CD14-positive monocyte (primary cell): Measurements from ENCODE around the gene SLC22A1. TPM values are rescaled to one million over a fixed set of nuclear protein-coding genes. Genes with fewer than 3 reads are reported as not detected.

Experiments
- DNase-seq, 3 donors: peaks; one replicate each; pipeline ENCODE4 v3.0.0-alpha.2; 2011 to 2022
- H2AFZ ChIP-seq: 2 replicates; pipeline ENCODE4 v1.6.0; 2012; ENCODE audit warnings: mild to moderate bottlenecking, low read depth, low read length, inconsistent platforms; ENCODE audit not compliant: insufficient read depth, poor library complexity, severe bottlenecking
- H3K27ac ChIP-seq, 2 donors: 1 replicate in 1 of 2; 2 replicates in 1 of 2; pipeline ENCODE4 v1.5.1; 2012 to 2013; ENCODE audit warnings: low read length in 2 of 2, control low read depth in 1 of 2, inconsistent platforms in 1 of 2, low read depth in 1 of 2, mild to moderate bottlenecking in 1 of 2
- H3K27me3 ChIP-seq, 2 donors: one replicate each; pipeline versions ENCODE4 v1.6.0 to v1.6.1; 2011 to 2013; ENCODE audit warnings: low read length in 2 of 2; ENCODE audit not compliant: control insufficient read depth in 2 of 2, insufficient read depth in 2 of 2
- H3K36me3 ChIP-seq, 2 donors: replicated peaks in 1 of 2; 1 replicate in 1 of 2; 2 replicates in 1 of 2; pipeline versions ENCODE4 v1.5.1 to v1.6.1; 2012 to 2013; ENCODE audit warnings: low read length in 2 of 2, control low read depth in 1 of 2, inconsistent platforms in 1 of 2, mild to moderate bottlenecking in 1 of 2; ENCODE audit not compliant: insufficient read depth in 2 of 2, control insufficient read depth in 1 of 2
- H3K4me1 ChIP-seq, 2 donors: 1 replicate in 1 of 2; 2 replicates in 1 of 2; pipeline versions ENCODE4 v1.5.1 to v1.6.1; 2012 to 2013; ENCODE audit warnings: low read length in 2 of 2, control low read depth in 1 of 2, inconsistent platforms in 1 of 2, mild to moderate bottlenecking in 1 of 2, moderate library complexity in 1 of 2; ENCODE audit not compliant: insufficient read depth in 2 of 2, control insufficient read depth in 1 of 2
- H3K4me2 ChIP-seq: replicated peaks from 2 replicates; pipeline ENCODE3; 2012; ENCODE audit warnings: low read length, moderate library complexity, mild to moderate bottlenecking; ENCODE audit not compliant: poor library complexity, severe bottlenecking; ENCODE audit errors: extremely low read depth
- H3K4me3 ChIP-seq, 3 experiments: fragments of 200-600 bp in 1 of 3; sonication (generic) in 1 of 3; replicated peaks in 1 of 3; 1 replicate in 2 of 3; 2 replicates in 1 of 3; pipeline ENCODE4 v1.5.1; 2011 to 2013; ENCODE audit warnings: low read length in 3 of 3, mild to moderate bottlenecking in 3 of 3, control low read depth in 2 of 3, low read depth in 2 of 3, inconsistent platforms in 1 of 3, moderate library complexity in 1 of 3
- H3K79me2 ChIP-seq: 2 replicates; pipeline ENCODE4 v1.6.0; 2012; ENCODE audit warnings: mild to moderate bottlenecking, control low read depth, inconsistent platforms, low read length, moderate library complexity; ENCODE audit not compliant: insufficient read depth
- H3K9ac ChIP-seq: 2 replicates; pipeline ENCODE4 v1.6.0; 2017; ENCODE audit warnings: low read length, mild to moderate bottlenecking; ENCODE audit not compliant: insufficient read depth, poor library complexity, severe bottlenecking
- H3K9me3 ChIP-seq, 2 donors: replicated peaks in 1 of 2; 1 replicate in 1 of 2; 2 replicates in 1 of 2; pipeline versions ENCODE4 v1.5.1 to v1.6.1; 2012 to 2013; ENCODE audit warnings: low read length in 2 of 2, control low read depth in 1 of 2; ENCODE audit not compliant: control insufficient read depth in 1 of 2, insufficient read depth in 1 of 2
- H4K20me1 ChIP-seq: 2 replicates; pipeline ENCODE4 v1.6.0; 2012; ENCODE audit warnings: mild to moderate bottlenecking, low read length, control low read depth, moderate library complexity; ENCODE audit not compliant: insufficient read depth
- H3K27ac Mint-ChIP-seq, 7 donors: one replicate each; pipeline ENCODE4 v1.8.0; 2020; ENCODE audit warnings: mild to moderate bottlenecking in 7 of 7, mixed read lengths in 7 of 7, moderate library complexity in 6 of 7, inconsistent platforms in 2 of 7
- H3K27me3 Mint-ChIP-seq, 3 donors: one replicate each; pipeline ENCODE4 v1.8.0; 2021 to 2022; ENCODE audit warnings: low read depth in 3 of 3, mild to moderate bottlenecking in 3 of 3, mixed read lengths in 3 of 3, moderate library complexity in 3 of 3, inconsistent platforms in 1 of 3
- H3K36me3 Mint-ChIP-seq, 2 donors: one replicate each; pipeline ENCODE4 v1.8.0; 2020; ENCODE audit warnings: mixed read lengths in 2 of 2, inconsistent platforms in 1 of 2, mild to moderate bottlenecking in 1 of 2
- H3K4me1 Mint-ChIP-seq: one replicate; pipeline ENCODE4 v1.8.0; 2020; ENCODE audit warnings: mild to moderate bottlenecking, mixed read lengths
- H3K4me3 Mint-ChIP-seq, 2 donors: one replicate each; pipeline ENCODE4 v1.8.0; 2020; ENCODE audit warnings: mild to moderate bottlenecking in 2 of 2, mixed read lengths in 2 of 2, moderate library complexity in 1 of 2
- H3K9me3 Mint-ChIP-seq, 7 donors: one replicate each; pipeline ENCODE4 v1.8.0; 2020 to 2022; ENCODE audit warnings: mixed read lengths in 7 of 7, mild to moderate bottlenecking in 6 of 7, moderate library complexity in 6 of 7, inconsistent platforms in 2 of 7
- CTCF ChIP-seq: fragments of 200-600 bp; IDR thresholded peaks from one replicate; pipeline ENCODE4 v1.8.0; 2022; ENCODE audit warnings: antibody characterized with exemption, mild to moderate bottlenecking
- WGBS: methylation state at CpG from one replicate; pipeline ENCODE4 v1.1.5; 2013; ENCODE audit warnings: missing lambda C conversion rate; ENCODE audit not compliant: insufficient coverage; 5-methylcytosine and 5-hydroxymethylcytosine counted together
- intact Hi-C, 2 donors: fragments of 100-400 bp; cut with micrococcal nuclease; formaldehyde crosslinking; loops; one replicate each; pipeline versions ENCODE4 v1.15.0 to v1.15.1; 2023
- polyA plus RNA-seq, 3 donors: library from polyadenylated mRNA; depleted of rRNA in 1 of 3; unstranded in 2 of 3; stranded (reverse) in 1 of 3; fragments of 300-500 nt in 2 of 3; fragments of >200 nt in 1 of 3; fragmentation: Illumina TruSeq in 2 of 3; gene quantifications; 1 replicate in 2 of 3; 2 replicates in 1 of 3; pipeline ENCODE4 v1.2.3, GENCODE V29; 2012 to 2021

Gene SLC22A1
- polyA plus RNA-seq, 3 donors: 0.36 to 0.48 TPM; not detected in 1

GRCh38 chr6:160161647-160161986, 40.0 kb downstream of the SLC22A1 start:
- no peak overlapping the region for H2AFZ ChIP-seq

GRCh38 chr6:160162030-160162566, 40.5 kb downstream of the SLC22A1 start:
- H2AFZ ChIP-seq: no peak overlapping the region

More at GRCh38 chr6:160161647-160161986, 40.0 kb downstream of the SLC22A1 start:
- 75% methylated on average over 5 of the region's 5 CpGs for WGBS
- intact Hi-C loops: no loop called here
- Mint-ChIP-seq H3K36me3 (no peaks in the 10 kb centered on the region), H3K4me1 (no peaks in the 10 kb centered on the region), H3K9me3 (peaks cover 0 to 5% (median 0%) of the 10 kb centered on the region in 7 donors), H3K4me3 (no peak overlapping the region), H3K27me3 (peaks cover 0 to 4% (median 3%) of the 10 kb centered on the region in 3 donors), H3K27ac (no peak overlapping the region)
- no peaks in the 10 kb centered on the region for H4K20me1 ChIP-seq
- no peaks in the 10 kb centered on the region for H3K79me2 ChIP-seq
- no peak for TF ChIP-seq CTCF
- H3K36me3 ChIP-seq: no peaks in the 10 kb centered on the region
- H3K9ac ChIP-seq: no peak overlapping the region
- H3K27me3 ChIP-seq: no peaks in the 10 kb centered on the region
- no peaks in the 10 kb centered on the region for H3K4me1 ChIP-seq
- H3K4me3 ChIP-seq: no peak overlapping the region
- DNase-seq: no peak
- no peak overlapping the region for H3K27ac ChIP-seq
- no peaks in the 10 kb centered on the region for H3K9me3 ChIP-seq
- H3K4me2 ChIP-seq: no peak overlapping the region

More at GRCh38 chr6:160162030-160162566, 40.5 kb downstream of the SLC22A1 start:
- 78% methylated on average over 3 of the region's 5 CpGs for WGBS
- Mint-ChIP-seq H3K9me3 (peaks cover 0 to 7% (median 0%) of the 10 kb centered on the region in 7 donors), H3K27me3 (peaks cover 0 to 4% (median 3%) of the 10 kb centered on the region in 3 donors), H3K4me3 (no peak overlapping the region), H3K4me1 (no peaks in the 10 kb centered on the region), H3K27ac (peak overlapping the region in 1 of 7 donors; percentile 36), H3K36me3 (no peaks in the 10 kb centered on the region)
- Histone ChIP-seq H3K9ac (no peak overlapping the region), H3K4me3 (no peak overlapping the region), H3K4me1 (no peaks in the 10 kb centered on the region), H3K4me2 (no peak overlapping the region), H3K27ac (no peak overlapping the region), H4K20me1 (no peaks in the 10 kb centered on the region), H3K9me3 (no peaks in the 10 kb centered on the region), H3K79me2 (no peaks in the 10 kb centered on the region), H3K36me3 (no peaks in the 10 kb centered on the region), H3K27me3 (no peaks in the 10 kb centered on the region)
- DNase-seq: no peak
- intact Hi-C loops: no loop called here
- no peak for TF ChIP-seq CTCF
